HL-60 (cell line): ENCODE results near the gene FBXO33.

Experiments
- DNase-seq, 2 experiments: peaks; one replicate each; pipeline ENCODE4 v3.0.0-alpha.2; 2010 to 2020; ENCODE audit warnings: low read depth in 1 of 2, low spot score in 1 of 2
- H3K27ac ChIP-seq: fragments of 250-450 bp; sonication (Bioruptor Pico); replicated peaks from 2 replicates; pipeline ENCODE4 v1.5.1; 2020; ENCODE audit warnings: mild to moderate bottlenecking, moderate library complexity
- H3K27me3 ChIP-seq: fragments of 250-450 bp; sonication (Bioruptor Pico); 2 replicates; pipeline ENCODE4 v1.5.1; 2021; ENCODE audit warnings: mild to moderate bottlenecking, moderate library complexity; ENCODE audit not compliant: insufficient read depth, poor library complexity, severe bottlenecking
- H3K4me3 ChIP-seq: replicated peaks from 2 replicates; pipeline ENCODE4 v1.5.1; 2011; ENCODE audit warnings: mild to moderate bottlenecking, control low read depth, low read length; ENCODE audit not compliant: insufficient read depth
- GABPA ChIP-seq: IDR thresholded peaks from 2 replicates; pipeline ENCODE4 v1.6.1; 2012; ENCODE audit warnings: low read depth
- POLR2AphosphoS5 ChIP-seq: IDR thresholded peaks from 2 replicates; pipeline ENCODE4 v1.6.1; 2012; ENCODE audit warnings: low read depth
- SPI1 ChIP-seq: IDR thresholded peaks from 2 replicates; pipeline ENCODE4 v1.6.1; 2012; ENCODE audit warnings: low read depth, mild to moderate bottlenecking, borderline replicate concordance
- TF ChIP-seq, protein P1 (sequence below): IDR thresholded peaks from one replicate; pipeline ENCODE4 v1.5.1; 2011; ENCODE audit warnings: low read length, control low read depth, inconsistent platforms; ENCODE audit not compliant: insufficient read depth
- TF ChIP-seq, protein P2 (sequence below): IDR thresholded peaks from 2 replicates; pipeline ENCODE4 v1.6.1; 2012; ENCODE audit warnings: low read depth; ENCODE audit not compliant: insufficient replicate concordance

The FBXO33 gene

GRCh38 chr14:39374851-39375250 is 57.4 kb downstream of the FBXO33 start:
- H3K27me3 ChIP-seq: no peaks in the 10 kb centered on the region
- no peak for DNase-seq
- no peak overlapping the region for H3K27ac ChIP-seq
- no peak overlapping the region for H3K4me3 ChIP-seq
- TF ChIP-seq POLR2AphosphoS5 (no peak), SPI1 (no peak), GABPA (no peak)
- TF ChIP-seq, protein P1, sequence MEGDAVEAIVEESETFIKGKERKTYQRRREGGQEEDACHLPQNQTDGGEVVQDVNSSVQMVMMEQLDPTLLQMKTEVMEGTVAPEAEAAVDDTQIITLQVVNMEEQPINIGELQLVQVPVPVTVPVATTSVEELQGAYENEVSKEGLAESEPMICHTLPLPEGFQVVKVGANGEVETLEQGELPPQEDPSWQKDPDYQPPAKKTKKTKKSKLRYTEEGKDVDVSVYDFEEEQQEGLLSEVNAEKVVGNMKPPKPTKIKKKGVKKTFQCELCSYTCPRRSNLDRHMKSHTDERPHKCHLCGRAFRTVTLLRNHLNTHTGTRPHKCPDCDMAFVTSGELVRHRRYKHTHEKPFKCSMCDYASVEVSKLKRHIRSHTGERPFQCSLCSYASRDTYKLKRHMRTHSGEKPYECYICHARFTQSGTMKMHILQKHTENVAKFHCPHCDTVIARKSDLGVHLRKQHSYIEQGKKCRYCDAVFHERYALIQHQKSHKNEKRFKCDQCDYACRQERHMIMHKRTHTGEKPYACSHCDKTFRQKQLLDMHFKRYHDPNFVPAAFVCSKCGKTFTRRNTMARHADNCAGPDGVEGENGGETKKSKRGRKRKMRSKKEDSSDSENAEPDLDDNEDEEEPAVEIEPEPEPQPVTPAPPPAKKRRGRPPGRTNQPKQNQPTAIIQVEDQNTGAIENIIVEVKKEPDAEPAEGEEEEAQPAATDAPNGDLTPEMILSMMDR: no peak
- TF ChIP-seq, protein P2, sequence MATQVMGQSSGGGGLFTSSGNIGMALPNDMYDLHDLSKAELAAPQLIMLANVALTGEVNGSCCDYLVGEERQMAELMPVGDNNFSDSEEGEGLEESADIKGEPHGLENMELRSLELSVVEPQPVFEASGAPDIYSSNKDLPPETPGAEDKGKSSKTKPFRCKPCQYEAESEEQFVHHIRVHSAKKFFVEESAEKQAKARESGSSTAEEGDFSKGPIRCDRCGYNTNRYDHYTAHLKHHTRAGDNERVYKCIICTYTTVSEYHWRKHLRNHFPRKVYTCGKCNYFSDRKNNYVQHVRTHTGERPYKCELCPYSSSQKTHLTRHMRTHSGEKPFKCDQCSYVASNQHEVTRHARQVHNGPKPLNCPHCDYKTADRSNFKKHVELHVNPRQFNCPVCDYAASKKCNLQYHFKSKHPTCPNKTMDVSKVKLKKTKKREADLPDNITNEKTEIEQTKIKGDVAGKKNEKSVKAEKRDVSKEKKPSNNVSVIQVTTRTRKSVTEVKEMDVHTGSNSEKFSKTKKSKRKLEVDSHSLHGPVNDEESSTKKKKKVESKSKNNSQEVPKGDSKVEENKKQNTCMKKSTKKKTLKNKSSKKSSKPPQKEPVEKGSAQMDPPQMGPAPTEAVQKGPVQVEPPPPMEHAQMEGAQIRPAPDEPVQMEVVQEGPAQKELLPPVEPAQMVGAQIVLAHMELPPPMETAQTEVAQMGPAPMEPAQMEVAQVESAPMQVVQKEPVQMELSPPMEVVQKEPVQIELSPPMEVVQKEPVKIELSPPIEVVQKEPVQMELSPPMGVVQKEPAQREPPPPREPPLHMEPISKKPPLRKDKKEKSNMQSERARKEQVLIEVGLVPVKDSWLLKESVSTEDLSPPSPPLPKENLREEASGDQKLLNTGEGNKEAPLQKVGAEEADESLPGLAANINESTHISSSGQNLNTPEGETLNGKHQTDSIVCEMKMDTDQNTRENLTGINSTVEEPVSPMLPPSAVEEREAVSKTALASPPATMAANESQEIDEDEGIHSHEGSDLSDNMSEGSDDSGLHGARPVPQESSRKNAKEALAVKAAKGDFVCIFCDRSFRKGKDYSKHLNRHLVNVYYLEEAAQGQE: no peak

DNA sequence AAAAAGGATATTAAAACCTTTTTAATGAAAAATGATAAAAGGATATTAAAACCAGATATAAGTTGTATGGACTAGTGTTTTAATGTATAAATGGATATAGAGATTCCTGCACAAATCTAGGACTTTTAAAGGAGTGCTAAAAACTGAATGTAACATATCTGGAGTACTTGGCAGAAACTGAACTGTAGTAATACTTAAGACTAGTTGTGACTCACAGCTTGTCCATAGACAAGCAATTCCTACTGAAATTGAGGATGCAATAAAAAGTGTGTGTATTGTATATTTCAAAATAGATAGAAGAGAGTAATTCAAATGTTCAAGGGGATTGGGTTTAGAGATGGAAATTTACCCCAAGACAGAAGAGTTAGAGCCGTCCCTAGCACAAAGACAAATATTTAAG is 59.6 kb downstream of the FBXO33 start:
- H3K27me3 ChIP-seq: no peaks in the 10 kb centered on the region
- no peak for TF ChIP-seq SPI1
- TF ChIP-seq GABPA: no peak
- TF ChIP-seq, protein P2: no peak
- TF ChIP-seq POLR2AphosphoS5: no peak
- TF ChIP-seq, protein P1: no peak
- DNase-seq: no peak
- no peak overlapping the region for H3K27ac ChIP-seq
- H3K4me3 ChIP-seq: no peak overlapping the region

GRCh38 chr14:39370415-39370814 is 61.8 kb downstream of the FBXO33 start:
- Histone ChIP-seq H3K4me3 (no peak overlapping the region), H3K27ac (no peak overlapping the region), H3K27me3 (no peaks in the 10 kb centered on the region)
- DNase-seq: no peak
- TF ChIP-seq, protein P2: no peak
- no peak for TF ChIP-seq SPI1
- TF ChIP-seq POLR2AphosphoS5: no peak
- TF ChIP-seq GABPA: no peak
- TF ChIP-seq, protein P1: no peak
